Stimulated activated CD4-positive, alpha-beta T cell treated with anti-CD3 and anti-CD28 coated beads, Interleukin-2, amount 100 ng/mL, for 24 hours (primary cell): ENCODE results near the gene RIC8B.
"Not testable (repeated sequence)": the region's sequence is repeated elsewhere in the genome, so short reads cannot be mapped to it uniquely, and the experiment has no call there.

ENCODE experiments used
- DNase-seq, 2 donors: peaks; one replicate each; pipeline ENCODE4 v3.0.0-alpha.2; 2020

The RIC8B gene, protein sequence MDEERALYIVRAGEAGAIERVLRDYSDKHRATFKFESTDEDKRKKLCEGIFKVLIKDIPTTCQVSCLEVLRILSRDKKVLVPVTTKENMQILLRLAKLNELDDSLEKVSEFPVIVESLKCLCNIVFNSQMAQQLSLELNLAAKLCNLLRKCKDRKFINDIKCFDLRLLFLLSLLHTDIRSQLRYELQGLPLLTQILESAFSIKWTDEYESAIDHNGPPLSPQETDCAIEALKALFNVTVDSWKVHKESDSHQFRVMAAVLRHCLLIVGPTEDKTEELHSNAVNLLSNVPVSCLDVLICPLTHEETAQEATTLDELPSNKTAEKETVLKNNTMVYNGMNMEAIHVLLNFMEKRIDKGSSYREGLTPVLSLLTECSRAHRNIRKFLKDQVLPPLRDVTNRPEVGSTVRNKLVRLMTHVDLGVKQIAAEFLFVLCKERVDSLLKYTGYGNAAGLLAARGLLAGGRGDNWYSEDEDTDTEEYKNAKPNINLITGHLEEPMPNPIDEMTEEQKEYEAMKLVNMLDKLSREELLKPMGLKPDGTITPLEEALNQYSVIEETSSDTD

DNA sequence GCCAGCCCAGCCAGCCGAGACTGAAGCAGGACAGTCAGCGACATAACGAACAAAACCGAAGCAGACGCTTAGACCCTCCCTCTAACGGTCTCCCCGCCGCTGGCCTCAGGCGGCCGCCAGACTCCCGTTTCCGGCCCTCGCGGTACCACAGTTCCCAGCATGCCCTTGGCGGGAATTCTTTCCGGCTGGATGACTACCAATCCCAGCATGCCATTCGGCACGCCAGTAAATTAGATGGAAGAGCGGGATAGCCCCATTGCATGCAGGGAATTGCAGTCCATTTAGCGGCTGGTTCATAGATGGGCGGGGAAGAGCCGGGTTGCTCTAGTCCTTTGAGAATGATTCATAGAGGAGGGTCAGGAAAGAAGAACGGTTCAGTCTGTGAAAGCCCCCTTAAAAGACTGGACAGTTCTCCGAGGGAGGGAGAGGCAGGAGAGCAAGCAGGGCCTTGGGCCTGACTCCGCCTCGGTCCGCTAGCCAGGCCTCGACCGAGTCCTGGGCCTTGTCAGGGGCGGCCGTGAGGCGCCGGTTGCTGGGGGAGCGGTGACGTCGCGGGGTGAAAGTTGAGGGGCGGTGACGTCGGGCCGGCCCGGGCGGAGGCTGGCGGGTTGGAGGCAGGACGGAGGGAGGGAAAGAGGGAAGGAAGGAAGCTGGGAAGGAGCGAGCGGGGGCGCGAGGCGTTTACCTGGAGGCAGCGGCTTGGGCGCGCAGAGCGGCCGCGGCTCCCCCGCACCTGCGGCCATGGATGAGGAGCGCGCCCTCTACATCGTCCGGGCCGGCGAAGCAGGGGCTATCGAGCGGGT lies at the start of gene RIC8B:
Gene RIC8B (plus strand): TSS at position 678 of the 803 bp plus-strand sequence. CDS start 64 bp downstream, at position 742.
- DNase-seq = peak; percentile 83 to 86

DNA sequence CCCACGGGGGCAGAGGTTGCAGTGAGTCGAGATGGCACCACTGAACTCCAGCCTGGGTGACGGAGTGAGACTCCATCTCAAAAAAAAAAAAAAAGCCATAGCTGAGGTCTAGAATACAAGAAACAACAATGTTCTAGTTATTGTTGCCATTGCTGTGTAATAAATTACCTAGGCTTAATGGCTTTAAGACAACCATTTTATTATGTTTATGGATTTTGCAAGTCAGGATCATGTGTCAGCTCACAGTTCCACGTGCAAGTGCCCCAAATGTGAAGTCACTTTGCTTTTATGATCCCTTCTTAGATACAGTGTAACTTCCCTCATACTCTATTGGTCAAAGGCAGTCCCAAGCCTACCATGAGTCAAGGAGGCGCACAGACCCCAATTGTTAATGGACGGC lies 49.5 kb upstream of the RIC8B start:
- DNase-seq = no peak

DNA sequence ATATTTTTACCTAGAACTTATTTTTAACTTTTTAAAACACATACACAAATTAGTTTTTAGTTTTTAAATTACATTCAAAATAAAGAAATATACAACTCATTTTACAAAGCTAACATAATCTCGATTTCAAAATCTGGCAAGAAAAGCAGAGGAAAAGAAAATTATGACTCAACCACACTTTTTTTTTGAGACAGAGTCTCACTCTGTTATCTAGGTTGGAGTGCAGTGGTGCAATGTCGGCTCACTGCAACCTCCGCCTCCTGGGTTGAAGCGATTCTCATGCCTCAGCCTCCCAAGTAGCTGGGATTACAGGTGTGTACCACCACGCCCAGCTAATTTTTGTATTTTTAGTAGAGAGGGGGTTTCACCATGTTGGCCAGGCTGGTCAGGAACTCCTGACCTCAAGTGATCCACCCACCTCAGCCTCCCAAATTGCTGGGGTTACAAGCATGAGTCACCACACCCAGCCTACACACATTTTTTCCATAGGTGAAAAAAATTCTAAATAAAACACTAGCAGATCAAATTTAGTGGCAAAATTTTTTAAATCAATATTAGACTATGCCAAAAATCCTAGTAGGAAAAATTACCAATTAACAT lies 47.8 kb upstream of the RIC8B start:
- not testable (repeated sequence) for DNase-seq

DNA sequence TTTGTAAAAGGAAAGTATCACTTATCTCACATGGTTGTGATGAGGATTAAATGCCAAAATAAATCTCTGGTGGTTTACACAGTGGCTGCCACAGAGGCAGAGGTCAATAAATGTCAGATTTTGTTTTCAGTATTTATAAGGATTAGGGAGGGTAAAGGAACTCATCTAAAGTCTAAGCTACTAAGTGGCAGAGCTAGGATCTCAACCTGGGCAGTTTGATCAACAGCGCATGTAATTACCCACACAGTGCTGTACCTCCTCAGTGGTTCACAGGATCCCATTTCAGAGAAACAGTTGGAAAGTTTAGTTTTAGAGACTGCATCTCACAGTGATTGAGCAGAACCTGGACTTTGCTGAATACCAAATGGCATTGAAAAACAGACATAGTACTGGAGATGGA lies 44.9 kb upstream of the RIC8B start:
- no peak for DNase-seq

DNA sequence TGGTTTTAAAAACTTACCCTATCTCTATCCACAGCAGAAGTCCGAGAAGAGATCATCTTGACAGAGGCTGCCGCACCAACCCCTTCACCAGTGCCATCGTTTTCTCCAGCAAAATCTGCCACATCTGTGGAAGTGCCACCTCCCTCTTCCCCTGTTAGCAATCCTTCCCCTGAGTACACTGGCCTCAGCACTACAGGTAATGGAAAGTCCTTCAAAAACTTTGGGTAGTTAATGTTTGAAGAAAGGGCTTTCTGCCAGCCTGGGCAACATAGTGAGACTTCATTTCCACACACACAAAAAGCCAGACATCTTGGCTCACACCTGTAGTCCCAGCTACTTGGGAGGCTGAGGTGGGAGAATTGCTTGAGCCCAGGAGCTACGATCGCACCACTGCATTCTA lies 41.6 kb upstream of the RIC8B start:
- no peak for DNase-seq

DNA sequence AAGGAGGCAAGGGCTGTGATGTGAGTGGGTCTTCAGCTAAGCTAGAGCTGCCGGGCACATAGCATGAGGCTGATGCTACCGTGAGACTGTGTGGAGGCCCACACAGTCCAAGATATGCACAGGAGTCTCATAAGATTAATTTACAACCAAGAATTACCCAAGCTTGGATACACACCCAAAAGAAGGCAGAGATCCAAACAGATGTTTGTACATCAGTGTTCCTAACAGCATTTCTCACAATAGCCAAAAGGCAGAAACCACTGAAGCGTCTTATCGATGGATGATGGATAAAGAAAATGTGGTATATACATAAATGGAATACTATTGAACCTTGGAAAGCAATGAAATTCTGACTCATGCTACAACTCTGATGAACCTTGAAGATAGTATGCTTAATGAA lies 40.8 kb upstream of the RIC8B start:
- DNase-seq = no peak

DNA sequence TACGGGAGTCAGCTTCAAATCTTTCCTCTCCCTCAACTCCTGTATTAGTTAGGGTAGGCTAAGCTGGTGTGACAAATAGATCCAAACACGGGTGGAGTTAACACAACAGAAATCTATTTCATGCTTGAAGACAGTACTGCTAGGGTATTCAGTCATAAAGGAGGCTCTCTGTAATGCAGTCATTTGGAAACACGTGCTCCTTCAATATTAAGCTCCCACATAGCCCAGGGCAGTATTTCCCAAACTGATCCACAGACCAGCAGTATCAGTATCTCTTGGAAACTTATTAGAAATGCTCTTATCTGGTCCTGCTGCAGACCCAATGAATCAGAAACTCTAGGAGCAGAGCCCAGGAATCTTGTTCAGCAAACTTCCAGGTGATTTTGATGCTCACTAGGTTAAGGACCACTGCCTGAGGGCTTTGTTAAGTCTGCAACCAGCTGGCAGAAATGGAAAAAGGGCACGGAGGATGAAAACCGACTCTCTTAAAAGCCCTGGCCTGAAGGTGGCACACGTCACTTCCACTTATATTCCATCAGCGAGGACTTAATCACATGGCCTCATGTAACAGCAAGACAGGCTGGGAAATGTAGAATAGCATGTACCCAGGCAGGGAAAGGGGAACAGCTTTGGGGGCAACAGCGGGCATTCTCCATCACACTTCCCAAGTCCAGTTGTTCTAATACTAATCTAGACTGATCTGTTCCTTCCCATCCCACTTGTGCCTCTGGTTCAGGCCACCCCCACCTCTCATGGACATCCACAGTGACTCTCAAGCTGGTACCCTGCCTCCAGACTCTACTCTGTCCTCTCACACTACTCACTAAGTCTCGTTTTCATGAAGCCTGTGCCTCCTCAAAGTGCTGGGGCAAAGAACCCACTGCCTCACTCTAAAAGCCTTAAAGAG lies 38.2 kb upstream of the RIC8B start:
- DNase-seq = no peak

DNA sequence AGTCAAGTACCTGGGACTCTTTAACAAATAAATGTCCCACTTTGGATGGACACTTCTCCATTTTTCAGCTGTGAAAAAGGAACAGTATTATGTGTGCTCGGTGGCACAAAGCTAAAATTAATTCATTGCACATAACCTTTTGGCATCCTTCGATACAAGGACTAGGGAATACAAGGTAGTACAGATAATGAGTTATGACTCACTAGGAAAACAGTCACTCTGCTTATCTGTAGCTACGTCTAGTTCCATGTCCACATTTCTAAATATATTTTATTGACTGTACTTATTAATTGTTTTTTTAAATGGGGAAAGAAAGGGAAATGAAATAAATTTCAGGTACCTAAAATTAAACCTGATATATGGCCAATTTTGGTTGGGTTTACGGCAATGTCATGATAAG lies 35.2 kb upstream of the RIC8B start:
- no peak for DNase-seq

DNA sequence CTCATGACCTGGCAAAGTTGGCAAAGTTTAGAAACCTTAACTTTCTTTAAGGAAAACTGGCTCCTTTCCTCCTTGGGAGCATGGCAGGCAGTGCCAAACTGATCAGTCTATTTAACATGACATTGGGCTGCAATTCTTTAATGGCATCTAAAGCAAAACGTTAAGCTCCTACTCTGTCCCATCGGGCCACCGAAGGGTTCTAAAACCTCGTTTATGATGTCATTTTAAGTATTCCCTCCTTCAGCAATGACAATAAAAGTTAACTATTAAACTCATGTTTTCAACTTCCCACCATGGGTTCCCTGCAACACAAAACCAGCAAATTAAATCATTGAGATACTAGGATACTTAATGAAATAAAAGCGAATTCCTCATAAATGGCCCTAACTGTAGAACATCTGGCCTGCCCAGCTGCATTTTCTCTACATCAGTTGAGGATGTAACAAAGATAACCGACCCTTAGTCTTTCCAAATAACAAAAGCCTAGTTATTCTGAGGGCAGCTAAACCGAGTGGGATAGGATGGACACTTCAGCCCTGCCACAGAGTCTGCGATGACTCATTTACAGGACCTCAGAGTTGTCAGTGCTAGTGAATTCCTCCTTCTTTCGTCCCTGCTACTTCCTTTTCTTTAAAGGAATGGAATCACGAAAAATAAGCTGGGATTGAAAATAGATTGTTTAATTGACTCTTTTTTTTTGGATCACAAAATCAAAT lies 34.5 kb upstream of the RIC8B start:
- no peak for DNase-seq

DNA sequence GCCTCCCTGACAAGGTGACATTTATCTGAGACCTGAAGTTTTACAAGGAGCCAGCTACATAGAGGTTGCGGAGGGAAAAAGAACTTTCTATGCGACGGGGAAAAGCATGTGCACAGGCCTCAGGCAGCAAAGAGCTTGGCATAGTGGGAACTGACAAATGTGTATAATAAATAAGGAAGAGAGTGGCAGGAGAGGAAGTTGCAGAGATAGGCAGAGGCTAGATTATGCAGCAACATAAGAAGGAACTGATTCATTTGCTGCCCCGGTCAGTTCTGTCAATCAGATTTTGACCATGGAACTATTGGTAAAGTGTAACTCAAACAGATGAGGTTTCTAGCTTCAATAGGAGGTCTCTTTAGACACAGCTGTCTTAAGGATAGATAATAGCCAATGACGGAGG lies 33.7 kb upstream of the RIC8B start:
- no peak for DNase-seq

DNA sequence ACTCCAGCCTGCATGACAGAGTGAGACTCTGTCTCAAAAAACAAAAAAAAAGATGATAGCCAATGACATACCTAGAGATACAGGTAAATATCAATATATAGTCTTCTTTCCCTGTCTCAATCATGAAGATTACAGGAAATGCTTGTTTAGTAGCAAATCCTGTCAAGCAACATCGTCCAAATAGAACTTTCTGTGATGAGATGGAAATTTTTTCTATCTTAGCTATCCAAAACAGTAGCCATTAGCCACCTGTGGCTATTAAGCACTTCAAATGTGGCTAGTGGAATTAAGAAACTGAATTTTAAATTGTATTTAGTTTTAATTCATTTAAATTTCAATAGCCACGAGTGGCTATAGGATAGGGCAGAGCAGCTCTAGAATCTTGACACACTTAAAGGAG lies 33.2 kb upstream of the RIC8B start:
- no peak for DNase-seq

DNA sequence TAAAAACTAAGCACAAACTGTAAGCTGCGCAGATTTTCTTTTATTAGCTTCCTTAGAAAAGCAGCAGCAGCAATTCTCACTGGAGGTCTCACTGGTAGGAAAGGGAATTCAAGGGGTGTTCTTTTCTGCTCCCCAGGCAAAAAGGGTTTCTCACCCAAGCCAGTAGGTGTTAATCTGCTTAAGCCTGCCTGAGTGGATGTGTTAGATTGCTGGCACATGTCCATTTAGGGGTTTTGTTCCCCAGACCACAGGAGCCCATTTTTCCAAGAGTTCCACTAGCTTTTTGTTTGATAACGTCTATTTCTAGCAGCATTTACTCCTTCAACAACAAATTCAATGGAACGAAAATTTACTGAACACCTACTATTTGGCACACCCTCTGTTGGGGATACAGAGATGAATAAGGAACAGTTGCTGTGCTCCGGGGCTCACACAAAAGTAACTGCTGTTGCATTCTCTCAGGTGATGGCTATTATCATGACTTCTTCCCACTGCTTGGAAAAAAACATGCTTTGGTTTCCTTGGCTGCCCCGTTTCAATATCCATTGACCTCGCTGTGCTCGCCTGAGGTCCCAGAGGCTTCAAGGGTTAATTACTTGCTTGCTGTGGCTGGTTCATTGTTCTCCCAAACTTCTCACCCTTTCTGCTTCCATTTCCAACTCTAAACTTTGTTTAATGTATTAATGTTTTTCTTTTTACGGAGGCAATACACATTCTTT lies 31.1 kb upstream of the RIC8B start:
- DNase-seq = no peak

DNA sequence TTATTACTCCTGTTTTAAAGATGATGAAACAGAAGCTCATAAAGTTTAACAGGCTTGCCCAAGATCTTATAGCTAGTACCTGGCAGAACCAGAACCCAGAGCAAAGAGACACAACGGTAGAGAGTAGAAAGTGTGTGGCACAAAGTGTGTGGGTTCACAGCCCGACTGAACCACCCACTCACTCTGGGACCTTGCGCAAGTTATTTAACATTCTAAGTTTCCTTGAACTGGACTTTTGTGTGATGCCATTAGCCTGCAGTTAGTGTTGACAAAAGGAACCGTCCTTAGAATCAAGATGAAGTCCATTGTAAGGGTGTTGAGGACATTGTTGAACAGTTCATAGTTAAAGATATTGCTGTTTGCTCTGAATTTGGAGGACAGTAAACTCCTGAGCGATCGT lies 29.9 kb upstream of the RIC8B start:
- no peak for DNase-seq

DNA sequence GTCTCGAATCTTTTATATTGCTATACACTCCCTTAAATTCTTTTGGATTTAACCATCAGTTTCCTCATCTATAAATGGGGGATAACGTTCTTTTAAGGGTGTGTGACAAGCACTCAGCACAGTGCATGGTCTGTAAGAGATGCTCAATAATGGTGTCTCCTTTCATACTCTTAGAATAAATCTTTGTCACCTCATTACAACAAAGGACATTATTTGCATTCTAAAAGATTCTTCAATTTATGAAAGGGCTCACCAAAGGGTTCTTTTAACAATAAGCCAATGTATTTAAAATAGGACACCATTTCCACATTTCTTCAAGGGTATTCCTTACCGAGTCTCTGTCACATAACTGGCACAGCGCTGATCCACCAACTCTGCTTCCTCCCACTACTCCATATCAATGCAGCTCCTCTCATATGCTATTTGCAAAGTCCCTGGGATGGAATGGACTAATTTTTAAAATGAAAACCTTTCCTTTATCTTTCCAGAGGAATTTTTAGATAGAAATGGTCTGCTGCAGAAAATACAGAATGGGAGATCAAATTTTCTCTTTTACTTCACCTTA lies 29.2 kb upstream of the RIC8B start:
- no peak for DNase-seq

DNA sequence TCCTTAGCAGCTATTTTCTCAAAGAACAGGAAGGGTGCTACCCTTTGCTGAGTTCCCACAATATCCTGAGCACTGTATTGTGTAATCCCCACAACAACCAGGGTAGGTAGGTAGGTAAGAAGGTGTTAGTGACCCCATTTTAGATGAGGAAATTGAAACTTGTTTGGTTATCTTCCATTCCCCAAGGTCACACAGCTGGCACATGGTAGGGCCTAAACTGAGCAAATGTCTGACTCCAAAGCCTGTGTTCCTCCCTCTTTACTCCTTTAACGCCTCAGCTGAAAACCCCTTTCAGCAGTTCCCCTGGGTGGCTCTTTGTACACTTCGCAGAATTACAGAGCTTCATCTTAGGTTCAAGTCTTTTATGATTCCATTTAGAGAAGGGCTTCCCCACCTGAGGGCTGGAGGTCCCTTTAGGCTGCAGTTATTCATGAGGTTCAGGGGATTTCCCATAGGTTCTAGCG lies 26.5 kb upstream of the RIC8B start:
- DNase-seq = no peak

DNA sequence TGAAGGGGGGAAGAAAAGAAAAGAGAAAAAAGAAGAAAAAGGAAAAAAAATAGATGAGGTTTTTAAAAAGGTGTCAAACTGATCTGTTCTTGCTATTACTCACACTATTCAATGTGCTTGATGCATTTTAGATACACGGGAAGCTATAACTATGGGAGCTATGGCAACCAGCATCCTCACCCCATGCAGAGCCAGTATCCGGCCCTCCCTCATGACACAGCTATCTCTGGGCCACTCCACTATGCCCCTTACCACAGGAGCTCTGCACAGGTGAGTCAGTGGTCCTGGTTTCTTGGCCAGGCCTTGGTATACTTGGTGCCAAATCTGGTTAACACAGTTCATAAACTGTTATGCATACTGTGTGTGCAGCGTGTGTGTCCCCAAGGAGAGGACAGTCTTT lies 24.0 kb upstream of the RIC8B start:
- DNase-seq = no peak

DNA sequence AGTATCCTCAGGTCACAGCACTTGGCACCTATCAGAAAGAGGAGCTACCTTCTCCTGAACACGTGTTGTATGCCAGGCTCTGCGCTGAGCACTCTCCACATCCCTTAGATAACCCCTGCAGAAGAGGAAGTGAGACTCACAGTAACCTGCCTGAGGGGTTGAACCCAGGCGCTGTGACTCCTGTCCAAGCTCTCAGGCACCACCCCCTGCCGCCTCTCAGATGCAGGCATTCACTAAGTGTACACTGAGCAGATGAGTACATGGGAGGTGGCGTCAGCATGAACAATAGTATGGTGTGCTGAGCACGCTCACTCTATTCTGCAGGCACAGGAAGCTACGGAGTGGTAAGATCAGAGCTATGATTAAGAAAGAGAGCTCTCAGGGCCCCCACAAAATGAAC lies 21.0 kb upstream of the RIC8B start:
- DNase-seq = peak; percentile 32 to 59

DNA sequence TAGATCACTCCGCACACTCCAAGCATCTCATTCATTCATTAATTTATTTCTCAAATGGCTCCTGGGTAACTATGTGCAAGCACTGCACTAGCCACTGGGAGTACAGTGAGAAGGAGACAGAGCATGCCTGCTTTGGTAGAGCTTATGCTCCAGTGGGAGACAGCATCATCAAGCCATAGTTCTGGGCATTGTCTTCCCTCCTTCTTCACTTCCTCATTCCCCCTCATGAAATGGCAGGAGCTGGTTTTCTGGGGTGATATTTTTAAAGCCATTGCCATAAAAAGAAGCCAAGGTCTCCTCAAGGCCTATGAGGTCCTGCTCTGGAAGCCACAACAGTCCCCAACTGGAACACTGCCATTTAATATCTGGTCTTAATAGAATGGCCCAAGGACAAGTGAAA lies 20.2 kb upstream of the RIC8B start:
- no peak for DNase-seq

DNA sequence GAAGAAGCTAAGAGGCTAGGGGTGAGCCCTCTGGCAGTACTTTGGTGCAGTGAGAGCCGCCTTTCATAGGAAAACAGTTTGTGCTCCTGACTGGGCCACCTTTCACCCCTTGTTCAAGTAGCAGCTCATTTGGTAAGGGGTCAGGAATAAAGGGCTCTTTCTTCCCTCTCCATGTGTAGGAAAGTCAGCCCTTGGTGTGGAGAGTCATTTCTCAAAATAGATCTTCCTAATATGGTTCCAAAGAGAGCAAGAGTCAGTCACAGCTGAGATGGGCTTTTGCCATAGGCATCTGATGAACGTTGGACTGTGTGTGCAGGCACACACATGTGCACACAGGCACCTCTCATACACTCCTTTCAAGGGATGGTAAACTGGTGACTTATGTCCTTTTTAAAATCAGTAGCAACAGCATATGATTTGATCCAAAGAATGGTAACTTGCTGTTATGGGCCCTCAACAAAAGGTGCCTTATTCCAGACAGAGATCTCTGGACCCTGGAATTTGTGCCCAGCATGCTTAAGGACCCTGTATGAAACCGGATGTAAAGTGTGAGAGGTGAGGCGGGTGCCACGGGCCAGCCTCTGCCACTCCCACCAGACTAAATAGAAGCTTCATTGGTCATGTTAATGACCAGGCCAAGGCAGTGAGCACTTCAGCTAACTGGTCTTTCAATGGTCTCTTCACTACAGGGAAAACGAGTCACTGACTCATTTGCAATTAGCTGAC lies 16.7 kb upstream of the RIC8B start:
- DNase-seq = no peak
